WTC11 (cell line): ENCODE results near the gene RNF212.

Experiments used
- CREB1 ChIP-seq: sonication (generic); formaldehyde crosslinking; IDR thresholded peaks from 2 replicates; pipeline ENCODE4 v1.8.0; 2023; ENCODE audit warnings: mild to moderate bottlenecking, missing genetic modification reagents
- SMAD3 ChIP-seq: sonication (generic); formaldehyde crosslinking; IDR thresholded peaks from 2 replicates; pipeline ENCODE4 v1.8.0; 2022; ENCODE audit warnings: missing genetic modification reagents, mild to moderate bottlenecking, borderline replicate concordance

GRCh38 chr4:1036095-1036494 lies 77.3 kb downstream of the RNF212 start:
- TF ChIP-seq CREB1 (CRISPR knock-in tag) (no peak), SMAD3 (no peak)
